Activated CD4-positive, CD25-positive, alpha-beta regulatory T cell (primary cell): ENCODE data around the gene DUSP28.
A peak's percentile ranks its signal among the peaks of the same experiment; 100 is the strongest.

Experiments used
- DNase-seq, 4 experiments: peaks; one replicate each; lab custom pipeline; 2025; lab: John Stamatoyannopoulos, UW

Gene DUSP28

GRCh38 chr2:240586198-240586918, 26.2 kb downstream of the DUSP28 start, which contains the start of gene CAPN10:
Gene CAPN10 (plus strand): TSS chr2:240586734. CDS start chr2:240586912, 178 bp downstream.
- DNase-seq: peak; percentile 91 to 95 (median 92)

DNA sequence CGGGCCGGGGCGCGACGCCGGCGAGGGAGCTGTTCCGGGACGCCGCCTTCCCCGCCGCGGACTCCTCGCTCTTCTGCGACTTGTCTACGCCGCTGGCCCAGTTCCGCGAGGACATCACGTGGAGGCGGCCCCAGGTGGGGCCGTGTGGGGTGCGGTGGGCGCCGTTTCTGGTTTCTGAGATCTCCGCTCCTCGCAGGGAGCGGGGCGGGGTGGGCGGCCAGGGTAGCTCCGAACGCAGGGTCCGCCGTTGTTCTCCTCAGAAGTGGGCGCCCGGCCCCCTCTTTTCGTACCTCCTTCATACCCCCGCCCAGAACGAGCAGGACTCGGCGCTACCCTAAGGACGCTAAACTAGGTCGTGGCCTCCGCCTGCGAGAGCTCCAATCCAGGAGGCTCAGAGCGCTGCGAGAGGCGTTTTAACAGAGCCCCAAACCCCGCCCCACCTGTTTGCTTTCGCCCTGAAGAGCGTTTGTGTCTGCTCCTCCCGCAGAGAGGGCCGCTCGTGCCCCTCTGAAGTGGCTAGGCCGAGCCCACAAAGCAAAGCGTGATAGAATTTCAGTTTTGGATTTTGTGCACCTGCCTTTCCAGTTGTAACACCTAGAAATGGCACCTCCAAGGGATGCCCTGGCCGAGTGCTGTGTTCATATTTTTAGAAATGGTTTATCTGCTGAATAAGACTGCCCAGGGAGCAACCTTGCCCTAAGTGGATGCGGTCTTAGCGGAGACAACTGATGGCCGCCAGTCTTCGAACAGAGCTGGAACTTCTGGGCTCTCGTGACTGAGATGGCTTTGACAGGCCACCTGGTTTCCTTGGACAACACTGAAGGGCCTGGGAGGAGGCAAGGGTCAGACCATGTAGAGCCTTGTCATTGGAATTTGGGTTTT, 27.0 kb downstream of the DUSP28 start:
- peak in 2 of 4 experiments; percentile 34 to 52 for DNase-seq

DNA sequence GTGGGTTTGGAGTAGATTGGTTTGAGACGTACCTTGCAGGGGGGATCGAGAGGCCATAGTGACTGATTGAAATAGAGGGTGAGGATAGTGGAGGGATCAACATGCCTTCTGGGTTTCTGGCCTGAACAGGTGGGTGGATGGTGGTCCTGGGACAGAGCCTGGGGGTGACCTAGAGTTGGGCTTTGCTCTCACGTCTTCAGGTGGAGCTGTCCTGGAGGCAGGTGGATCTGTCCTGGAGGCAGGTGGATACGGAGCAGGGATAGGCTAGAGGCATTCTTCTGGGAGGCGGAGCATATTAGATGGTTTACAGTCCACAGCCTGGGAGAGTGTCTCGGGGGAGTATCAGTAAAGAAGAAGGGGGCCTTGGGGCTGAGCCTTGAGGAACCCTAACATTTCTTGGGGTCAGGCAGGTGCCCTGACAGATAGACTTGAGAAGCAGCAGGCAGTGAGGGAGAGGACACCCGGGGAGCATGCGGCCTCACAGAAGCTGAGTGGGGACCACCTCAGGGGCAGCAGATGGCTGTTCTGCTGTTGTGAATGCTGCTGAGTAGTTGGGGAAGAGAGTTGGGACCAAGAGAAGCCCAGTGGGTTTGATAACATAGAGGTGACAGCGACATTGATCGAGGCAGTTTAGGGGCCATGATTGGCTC, 28.0 kb downstream of the DUSP28 start:
- DNase-seq: no peak

DNA sequence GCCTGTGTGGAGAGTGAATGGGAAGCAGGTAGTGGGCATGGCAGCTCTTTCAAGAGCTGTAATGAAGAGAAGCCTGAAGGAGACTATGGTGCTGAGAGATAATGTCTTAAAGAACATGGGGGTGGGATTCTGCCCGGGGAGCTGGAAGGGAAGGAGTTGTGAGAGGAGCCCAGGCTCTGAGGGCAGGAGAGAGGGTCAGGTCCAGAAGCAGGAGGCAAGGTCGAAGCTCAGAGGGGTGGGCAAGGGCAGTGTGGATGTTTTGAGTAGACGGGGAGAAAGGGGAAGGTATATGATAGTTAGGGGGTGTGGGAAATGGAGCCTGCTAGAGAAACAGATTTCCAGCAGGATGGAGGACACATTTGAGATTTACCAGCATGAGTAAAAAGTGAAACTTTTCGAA, 28.5 kb downstream of the DUSP28 start:
- DNase-seq: no peak

DNA sequence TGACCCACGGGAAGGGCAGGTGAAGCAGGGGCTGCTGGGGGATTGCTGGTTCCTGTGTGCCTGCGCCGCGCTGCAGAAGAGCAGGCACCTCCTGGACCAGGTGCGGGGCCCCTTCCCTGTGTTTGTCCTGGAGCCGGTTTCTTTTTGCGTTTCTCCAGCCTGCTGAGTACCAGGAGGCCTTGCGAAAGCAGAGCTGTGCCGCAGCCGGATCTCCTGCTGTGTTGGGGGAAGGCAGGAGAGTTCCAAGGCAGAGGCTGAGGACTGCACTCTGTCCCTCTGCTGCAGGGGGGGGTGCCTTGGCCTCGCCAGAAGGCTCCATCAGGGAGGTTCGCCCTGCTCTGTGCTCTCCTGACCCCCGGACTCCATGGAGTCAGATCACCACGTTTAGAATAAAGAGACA, 29.2 kb downstream of the DUSP28 start:
- no peak for DNase-seq

DNA sequence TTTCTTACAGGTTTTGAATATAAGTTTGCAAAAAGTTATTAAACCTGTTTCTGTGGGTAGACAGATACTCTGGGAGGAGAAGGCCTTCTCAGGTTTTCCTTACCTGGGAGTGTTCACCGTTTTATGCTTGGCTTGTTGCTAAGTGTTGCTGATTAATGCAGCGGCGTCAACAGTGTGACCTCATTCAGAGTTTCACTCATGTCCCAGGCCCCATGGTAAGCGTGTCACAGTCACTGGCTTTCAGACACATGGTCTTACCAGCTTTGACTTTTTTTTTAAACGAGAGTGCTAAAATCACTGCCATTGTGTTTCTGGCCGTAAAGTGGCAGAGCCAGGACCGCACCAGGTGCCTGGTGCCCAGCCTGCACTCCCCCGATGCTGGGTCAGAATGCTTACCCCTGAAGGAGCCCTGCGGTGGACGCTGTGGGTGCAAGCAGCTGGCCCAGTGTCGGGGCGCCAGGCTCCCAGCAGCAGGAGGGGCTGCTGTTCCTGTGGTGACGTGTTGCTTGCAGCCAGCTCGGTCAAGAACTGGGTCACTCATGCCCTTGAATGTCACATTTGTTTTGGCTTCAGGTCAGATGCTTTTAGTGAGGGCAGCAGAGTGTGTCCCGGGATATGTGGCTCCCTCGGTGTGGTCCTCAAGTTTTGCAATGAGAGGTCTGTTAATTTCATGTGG, 29.8 kb downstream of the DUSP28 start:
- no peak for DNase-seq

GRCh38 chr2:240590681-240591111, 30.5 kb downstream of the DUSP28 start:
- DNase-seq: no peak

GRCh38 chr2:240591226-240591625, 31.1 kb downstream of the DUSP28 start:
- no peak for DNase-seq

GRCh38 chr2:240591784-240592183, 31.6 kb downstream of the DUSP28 start:
- DNase-seq: no peak

- no peak for DNase-seq
Measured at GRCh38 chr2:240593026-240593702, 33.0 kb downstream of the DUSP28 start.

- no peak for DNase-seq
Measured at GRCh38 chr2:240593703-240594451, 33.7 kb downstream of the DUSP28 start.

DNA sequence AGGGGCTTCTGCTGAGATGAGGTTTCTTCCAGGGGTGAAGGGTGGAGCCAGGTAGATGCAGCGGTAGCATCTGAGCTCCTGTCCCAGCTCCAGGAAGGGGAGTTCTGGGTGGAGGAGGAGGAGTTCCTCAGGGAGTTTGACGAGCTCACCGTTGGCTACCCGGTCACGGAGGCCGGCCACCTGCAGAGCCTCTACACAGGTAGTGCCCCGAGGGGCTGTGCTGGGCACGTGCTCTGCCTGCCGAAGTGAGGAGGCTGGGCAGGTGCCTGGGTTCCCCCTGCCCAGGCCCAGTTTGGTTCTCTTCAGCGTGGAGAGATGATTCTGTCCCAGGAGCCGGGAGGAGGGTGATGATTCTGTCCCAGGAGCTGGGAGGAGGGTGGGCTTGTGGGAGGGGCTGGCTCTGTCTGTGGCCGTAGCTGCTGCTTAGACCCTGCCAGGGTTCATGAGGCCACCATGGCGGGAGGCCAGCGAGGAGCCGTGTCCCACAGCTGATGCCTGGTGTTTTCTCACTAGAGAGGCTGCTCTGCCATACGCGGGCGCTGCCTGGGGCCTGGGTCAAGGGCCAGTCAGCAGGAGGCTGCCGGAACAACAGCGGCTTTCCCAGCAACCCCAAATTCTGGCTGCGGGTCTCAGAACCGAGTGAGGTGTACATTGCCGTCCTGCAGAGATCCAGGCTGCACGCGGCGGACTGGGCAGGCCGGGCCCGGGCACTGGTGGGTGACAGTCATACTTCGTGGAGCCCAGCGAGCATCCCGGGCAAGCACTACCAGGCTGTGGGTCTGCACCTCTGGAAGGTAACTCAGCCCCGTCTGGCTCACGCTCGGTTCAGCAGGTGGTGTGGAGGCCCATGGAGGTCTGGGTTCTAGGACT, 34.6 kb downstream of the DUSP28 start:
- no peak for DNase-seq

DNA sequence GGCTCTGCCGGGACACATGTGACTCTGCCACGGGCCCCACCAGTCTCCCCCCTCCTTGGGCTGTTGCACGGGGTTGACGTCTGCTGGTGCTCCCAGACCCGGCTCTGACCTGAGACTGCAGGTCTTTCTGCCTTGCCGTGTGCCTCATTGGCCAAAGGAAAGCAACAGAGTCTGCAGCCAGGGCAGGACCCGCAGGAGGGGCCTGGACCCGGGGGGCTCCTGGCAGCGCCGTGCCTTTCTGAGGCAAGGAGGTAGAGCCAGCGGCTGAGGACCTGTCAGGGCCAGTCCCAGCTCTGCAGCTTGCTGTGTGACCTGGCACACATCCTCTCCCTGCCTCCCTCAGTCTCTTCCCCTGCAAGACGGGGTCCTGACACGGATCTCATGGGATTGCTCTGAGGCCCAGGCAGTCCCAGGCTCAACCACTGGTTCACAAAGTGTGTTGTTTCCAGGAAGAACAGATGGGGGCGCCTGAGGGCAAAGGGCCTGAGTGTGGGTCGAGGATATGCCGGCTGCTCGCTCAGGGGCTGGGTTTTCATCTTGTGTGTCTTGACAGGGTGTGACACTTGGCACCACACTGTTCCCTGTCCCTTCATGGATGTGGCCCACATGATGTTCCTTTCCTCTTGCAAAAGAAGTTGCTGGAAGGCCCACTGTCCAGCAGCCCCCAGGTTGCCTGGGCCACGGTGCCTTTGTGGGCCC, 35.4 kb downstream of the DUSP28 start:
- DNase-seq: no peak

DNA sequence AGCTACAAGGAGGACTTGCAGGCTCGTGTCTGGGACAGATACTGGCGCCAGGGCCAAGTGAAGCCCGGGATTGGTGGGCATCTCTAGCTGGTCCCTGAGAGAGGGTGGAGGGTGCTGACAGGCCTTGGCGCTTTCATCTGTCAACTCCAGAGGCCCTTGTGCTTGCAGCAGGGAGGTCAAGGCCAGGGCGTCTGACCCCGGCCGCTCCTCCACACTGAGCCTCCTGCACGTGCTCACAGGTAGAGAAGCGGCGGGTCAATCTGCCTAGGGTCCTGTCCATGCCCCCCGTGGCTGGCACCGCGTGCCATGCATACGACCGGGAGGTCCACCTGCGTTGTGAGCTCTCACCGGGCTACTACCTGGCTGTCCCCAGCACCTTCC, 35.9 kb downstream of the DUSP28 start:
- DNase-seq: no peak

GRCh38 chr2:240596491-240596931, 36.4 kb downstream of the DUSP28 start:
- DNase-seq: no peak

GRCh38 chr2:240597054-240597418, 36.9 kb downstream of the DUSP28 start:
- DNase-seq: no peak

GRCh38 chr2:240597419-240598181, 37.4 kb downstream of the DUSP28 start:
- DNase-seq: no peak

GRCh38 chr2:240598311-240598911, 38.3 kb downstream of the DUSP28 start:
- DNase-seq: no peak
